Inferior parietal cortex (tissue), 1 donor: ENCODE results near the gene ANGEL2.
"Not testable (repeated sequence)": the region's sequence is repeated elsewhere in the genome, so short reads cannot be mapped to it uniquely, and the experiment has no call there.

Experiments used
- DNase-seq: peaks from one replicate; pipeline ENCODE4 v3.0.0-alpha.2; 2016; ENCODE audit errors: extremely low spot score

ANGEL2 gene

DNA sequence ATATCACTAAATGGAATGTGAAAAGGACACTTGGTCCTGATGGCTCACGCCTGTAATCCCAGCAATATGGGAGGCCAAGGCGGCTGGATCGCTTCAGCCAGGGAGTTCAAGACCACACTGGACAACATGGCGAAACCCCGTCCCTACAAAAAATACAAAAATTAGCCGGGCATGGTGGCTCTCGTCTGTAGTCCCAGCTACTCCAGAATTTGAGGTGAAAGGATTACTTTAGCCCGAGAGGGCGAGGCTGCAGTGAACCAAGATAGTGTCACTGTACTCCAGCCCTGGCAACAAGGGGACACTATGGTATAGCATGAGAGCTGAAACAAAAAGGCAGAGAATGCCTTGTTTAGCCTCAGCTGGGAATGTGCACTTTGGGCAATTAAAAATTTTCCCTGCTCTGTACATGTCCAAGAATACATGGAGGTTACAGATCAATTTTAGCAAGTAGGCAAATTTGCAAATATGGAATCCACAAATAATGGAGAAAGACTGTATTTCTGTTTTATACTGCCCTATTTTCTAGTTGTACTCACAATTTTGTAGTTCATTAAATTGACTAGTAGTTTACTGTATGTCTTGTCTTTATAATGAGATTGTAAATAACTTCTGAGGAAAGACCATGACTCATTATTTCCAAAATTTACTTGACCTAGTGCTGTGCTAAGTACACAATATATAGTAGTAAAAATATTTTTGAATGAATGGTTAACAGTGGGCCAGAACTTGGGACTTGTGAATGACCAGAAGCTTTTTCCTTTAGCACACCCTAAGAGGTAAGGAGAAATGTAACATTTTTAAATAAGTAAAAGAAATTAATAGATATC lies 2.0 kb upstream of the ANGEL2 start:
- DNase-seq: no peak

DNA sequence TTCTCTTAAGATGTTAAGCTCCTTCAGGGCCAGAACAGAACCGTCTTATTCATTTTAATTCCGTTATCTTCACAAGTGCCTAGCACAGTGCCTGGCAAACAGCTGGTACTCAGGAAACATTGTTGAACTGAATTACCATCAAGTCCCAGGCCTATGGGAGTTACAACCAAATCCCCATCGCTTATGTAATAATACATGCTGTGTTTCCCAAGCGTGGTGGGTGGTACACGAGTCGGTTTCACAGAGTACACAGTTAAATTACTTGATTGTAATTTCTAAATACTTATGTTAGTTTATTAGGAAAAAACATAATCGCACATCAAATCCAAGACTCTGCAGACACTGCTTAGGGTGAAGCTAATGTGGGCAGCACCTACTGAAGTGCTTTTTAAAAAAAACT lies 1.0 kb downstream of the ANGEL2 start:
- no peak for DNase-seq

DNA sequence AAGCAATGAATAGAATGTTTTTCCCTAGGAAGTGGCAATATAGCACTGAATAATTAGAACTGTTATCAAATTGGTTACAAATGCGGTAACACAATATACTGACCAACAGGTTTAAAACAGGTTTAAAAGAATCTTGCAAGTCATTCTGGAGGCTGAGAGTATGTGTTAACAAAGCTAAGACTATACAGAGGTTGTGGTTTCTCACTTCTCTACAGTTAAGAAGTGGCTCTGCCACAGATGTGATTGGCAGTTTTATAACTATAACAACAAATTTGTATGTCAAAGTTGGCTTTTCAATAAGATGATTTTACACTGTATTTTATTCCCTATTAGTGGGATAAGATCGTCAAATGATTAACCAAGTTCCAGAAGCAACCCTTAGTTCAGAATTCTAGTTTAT lies 7.1 kb downstream of the ANGEL2 start:
- no peak for DNase-seq

DNA sequence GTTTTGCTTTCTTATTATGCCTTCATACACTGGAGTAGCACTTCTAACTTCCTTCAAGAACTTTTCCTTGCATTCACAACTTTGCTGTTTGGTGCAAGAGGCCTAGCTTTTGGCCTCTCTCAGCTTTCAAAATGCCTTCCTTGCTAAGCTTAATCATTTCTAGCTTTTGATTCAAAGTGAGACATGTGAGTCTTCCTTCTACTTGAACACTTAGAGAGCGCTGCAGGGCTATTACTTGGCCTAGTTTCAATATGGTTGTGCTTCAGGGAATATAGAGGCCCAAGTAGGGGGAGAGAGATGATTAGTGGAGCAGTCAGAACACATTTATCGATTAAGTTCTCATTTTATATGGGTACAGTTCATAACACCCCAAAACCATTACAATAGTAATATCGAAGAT lies 12.4 kb downstream of the ANGEL2 start:
- no peak for DNase-seq

DNA sequence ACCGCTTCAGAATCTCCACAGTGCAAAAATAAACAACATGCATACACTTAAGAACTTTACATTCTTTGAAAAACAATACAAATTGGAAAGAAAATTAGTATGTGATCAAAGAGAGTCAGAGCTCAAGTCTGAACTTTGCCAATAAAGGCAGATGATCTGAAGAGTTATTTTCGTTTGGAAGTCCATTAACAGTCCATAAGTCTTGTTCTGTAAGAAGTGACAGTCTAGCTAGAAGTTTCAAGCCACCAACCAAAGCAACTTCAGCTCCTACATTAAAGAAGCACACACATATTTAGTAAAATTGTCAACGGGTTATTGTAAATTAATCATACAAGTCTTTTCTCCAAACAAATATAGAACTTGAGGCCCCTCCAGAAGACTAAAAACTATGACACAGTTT lies 20.7 kb downstream of the ANGEL2 start:
- DNase-seq: no peak

DNA sequence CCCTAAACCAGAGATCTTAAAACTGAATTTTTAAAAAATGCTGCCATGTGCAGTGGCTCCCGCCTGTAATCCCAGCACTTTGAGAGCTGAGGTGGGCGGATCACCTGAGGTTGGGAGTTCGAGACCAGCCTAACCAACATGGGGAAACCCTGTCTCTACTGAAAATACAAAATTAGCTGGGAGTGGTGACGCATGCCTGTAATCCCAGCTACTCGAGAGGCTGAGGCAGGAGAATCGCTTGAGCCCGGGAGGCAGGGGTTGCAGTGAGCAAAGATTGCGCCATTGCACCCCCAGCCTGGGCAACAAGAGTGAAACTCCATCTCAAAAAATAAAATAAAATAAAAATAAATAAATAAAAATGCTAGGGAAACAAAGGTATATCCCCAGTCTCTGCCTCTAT lies 21.7 kb downstream of the ANGEL2 start:
- not testable (repeated sequence) for DNase-seq

DNA sequence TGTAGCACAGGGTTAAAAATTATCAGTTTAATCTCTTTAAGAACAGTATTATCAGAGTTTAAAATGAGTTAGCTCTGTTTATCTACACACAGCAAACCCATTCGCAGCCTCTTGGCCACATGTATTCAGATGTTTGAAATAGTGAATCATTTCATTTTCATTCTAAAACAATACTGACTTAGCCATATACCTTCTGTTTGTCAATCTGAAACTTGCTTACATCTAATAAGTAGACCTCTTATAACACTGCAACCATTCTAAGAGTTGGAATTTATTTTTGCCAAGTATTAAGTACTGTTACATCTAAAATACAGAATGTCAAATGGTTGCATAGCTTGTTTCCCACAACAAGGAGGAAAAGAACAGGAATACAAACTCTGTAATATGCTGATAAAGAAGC lies 25.4 kb downstream of the ANGEL2 start:
- no peak for DNase-seq

DNA sequence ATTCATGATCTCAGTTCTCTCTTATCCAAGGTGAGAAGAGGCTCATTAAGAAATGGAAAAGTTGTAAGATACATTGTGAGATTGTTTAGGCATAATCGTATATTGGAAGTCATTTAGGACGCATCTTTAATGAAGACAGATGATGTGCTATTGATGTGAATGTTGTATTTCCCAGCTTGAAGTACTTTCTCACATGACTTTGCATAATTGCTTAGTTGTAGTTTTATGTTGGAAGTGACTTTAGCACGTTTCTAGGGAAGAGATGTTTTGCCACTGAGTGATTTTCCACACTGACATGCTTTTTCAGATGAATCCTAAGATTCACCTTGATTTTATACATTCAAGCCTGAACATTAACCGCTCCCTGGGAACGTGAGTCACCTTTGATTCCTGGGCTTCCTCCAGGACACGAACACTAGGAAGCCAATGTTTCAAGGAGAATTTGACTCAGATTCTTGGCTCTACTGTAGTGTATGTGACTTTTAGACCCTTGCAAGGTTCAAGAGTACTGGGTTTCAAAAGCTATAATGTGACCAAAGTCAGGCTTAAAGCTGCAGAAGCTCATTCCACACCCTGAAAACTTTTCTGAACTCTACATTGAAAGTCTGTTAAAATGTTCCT lies 27.9 kb downstream of the ANGEL2 start:
- DNase-seq: no peak

DNA sequence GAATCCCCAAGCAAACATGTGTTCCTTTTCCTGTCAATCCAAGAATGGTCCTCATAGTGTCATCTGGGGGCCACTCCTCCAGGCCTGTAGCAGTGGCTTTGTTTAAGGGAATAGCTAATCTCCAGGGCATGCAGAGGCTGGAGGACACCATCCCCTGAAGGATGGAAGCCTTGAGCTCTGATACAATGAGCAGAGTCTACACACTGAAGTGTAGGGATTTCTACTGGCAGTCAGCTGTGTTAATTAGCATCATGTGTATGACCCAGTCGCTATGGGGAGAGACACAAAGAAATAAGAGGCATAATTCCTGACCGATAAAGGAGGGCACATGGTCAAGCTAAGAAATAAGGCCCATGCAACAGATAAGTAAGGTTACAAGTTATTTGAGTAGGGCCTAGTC lies 29.1 kb downstream of the ANGEL2 start:
- no peak for DNase-seq

DNA sequence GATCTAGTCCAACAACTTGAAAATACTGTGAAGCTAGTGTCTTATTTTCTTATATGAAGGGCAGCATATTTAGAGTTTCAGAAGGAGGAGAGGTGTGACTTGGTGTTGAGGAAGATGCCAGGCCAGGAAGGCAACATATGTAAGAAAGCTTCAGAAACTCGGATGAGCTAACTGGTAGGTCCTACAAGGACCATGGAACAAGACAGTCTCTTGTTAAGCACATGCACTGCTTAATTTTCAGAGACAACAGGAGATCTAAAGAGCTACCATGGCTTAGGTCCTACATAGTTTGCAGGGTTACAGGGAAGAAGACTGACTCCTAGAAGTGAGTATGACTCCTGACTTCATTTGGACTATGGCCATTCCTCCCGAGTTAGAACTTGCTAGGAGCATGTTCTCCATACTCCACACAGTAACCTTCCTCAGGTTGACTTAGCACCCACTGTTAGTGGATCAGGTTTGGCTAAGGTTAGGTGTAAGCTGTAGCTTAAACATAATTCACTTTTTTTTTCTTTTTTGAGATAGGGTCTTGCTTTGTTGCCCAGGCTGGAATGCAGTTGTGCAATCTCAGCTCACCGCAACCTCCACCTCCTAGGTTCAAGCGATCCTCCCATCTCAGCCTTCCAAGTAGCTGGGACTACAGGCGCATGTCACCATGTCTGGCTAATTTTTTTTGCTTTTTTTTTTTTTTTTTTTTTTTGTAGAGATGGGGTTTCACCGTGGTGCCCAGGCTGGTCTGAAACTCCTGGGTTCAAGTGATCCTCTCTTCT lies 31.0 kb downstream of the ANGEL2 start:
- no peak for DNase-seq

DNA sequence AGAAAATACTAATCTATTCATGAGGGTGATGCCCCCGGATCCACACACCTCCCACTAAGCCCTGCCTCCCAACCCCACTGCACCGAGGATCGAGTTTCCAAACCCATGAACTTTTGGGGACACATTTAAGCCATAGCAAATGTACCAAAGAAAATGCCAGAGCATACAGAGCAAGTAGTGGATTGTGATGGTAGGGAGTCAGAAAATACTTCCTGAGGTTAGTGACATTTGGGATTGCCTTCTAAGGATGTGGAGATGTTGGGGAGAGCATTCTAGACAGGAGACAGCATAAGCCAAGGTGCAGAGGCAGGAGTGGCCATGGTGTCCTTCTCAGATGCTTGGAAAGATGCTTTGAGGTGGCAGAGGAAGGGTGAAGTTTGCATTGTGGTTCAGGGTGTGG lies 32.2 kb downstream of the ANGEL2 start:
- DNase-seq: no peak

DNA sequence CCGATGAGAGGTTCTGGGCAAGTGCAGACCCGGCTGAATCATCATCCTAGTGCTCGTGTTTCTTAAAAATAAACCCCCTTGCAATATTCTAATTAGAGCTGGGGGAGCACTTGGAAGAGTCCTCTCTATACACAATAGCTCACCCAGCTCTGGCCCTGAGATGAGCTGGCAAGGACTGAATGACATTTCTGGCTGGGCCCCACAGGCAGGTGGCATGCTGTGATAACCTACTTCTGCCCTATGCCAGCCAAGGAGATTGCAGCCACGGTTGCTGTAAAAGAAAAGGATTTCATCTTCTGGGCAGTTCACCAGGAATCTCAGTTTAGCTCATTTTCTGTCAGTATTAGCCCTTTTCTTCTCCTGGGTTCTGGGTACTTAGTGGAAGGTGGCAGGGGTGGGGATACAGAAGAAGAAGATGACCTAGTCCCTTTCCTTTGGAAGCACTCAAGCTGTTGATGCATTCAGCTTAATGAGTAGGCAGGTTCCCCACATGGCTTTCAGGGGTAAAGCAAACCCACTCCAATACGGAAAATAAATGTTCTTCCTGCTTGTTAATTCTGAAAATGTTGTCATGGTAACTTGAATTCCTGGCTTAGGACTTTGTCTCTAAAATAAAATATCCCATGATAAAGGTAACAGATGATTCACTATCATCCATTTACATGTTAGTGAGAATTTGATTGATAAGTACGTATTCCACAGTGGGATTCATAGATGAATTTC lies 33.1 kb downstream of the ANGEL2 start:
- DNase-seq: no peak

DNA sequence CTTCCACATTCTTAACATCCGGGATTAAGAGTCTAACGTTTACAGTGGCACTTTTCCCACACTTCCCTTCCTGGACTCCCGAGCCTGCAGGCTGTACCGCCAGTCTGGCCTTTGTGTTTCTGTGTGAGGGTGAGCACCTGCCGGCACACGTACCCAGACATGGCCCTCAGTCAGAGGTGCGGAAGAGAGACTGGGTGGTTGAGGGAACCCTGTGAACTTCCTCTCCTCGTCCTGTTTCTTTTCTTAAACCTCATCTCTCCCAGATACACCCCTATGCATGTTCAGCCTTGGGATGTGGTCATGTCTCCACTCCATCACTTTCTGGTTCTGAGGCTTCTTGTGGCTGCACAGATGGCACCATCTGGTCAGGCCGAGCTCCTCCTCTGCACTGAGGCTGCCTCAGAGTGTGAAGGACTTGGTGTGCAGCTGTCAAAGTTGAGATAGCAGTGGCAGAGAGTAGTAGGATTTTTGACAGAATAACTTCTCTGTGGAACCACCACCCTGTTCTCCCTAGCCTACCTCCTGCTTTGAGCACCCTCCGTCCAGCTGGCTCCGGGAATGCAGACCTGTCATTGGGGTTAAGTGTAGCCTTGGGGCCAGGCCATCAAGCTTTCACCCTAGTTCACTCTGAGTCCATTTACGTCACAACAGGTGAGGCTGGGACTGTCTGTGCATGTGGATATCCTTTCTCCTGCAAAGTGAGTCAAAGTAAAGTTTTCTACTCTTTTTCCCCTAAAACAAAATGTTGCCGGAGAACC lies 33.9 kb downstream of the ANGEL2 start:
- DNase-seq: no peak

DNA sequence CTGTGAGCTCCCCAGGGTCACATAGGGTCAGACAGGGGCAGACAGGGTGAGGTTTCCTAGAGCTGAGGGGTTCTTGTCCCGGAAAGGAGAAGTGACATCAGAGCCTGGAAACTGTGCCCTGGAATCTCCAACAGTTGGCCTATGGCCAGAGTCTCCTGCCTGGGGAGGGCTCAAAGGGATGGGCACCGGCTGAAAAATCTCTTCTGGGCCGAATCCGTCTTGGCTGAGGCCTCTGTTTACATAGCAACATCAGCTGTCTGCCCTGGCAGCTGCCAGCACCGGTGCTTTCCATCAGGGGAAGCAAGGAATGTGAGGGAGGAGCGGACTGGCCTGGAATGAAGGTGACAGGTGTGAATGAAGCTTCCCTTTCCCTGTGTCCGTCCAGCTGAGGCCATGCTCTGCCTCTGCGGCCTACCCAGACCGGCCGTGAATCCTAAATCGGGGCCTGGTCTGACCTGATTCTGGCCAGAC lies 34.6 kb downstream of the ANGEL2 start:
- no peak for DNase-seq

DNA sequence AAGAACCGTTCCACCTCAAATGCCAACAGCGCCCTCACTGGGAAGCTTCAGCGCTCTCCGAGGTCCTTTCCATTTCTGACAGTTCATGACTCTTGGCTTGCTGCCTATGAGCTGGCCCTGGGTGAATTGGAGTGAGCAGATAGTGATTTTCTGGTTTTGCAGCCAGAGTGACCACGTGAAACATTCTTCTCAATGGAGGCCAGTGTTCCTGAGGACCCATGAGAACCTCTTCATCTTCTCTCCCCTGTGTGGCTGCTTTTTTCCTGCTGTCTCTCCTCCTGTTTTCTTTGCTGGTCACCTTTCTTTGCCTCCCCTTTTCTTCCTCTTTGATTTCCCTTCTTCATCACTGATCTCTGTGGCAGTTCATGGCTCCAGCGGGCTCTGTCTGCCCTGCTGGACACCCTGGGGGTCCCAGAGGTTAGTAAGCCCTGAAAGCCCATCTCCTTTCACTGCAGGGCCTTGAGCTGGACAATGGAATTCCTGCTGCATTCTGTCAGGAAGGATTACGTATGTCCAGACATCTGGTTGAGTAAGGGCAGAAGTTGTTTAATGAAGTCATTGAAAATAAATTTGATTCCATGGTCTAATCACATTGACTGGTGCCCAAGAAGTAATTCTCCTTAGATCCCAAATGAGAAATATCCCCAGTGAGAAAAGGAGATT lies 35.4 kb downstream of the ANGEL2 start:
- no peak for DNase-seq

DNA sequence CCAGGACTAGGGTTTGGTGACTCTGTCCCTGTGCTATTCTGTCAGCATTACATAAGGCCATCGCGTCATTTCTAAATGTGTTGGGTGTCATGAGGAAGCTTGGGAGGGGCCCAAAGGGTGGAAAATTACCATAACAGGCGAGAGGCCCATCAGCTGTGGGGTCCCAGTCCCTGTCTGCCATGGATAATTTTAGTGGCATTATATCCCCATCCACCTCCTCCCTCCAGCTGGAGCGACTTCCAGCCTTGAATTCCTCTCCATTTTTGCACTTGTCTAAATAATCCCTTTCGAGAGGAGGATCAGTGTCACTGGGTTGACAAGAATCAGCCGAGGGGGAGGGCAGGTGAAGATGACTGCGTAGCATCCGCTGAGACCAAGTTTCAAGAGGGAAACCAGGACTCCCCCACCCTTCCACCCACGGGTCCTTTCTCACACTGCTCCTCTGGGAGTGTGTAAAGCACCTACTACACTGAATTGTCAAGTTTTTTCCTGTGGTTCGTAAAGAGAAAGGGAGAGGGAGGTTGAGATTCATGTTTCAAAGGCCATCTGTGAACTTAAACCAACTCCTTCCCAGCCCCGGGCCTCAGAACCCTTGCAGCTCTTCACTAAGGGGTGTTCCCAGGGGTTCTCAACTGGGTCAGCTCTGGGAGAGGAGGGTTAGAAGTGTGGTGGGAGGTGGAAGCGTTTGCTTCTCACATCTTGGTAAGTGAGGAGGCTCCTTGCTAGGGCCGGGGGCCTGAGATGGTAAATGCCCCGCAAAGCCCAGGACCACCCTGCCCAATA lies 36.1 kb downstream of the ANGEL2 start:
- no peak for DNase-seq

DNA sequence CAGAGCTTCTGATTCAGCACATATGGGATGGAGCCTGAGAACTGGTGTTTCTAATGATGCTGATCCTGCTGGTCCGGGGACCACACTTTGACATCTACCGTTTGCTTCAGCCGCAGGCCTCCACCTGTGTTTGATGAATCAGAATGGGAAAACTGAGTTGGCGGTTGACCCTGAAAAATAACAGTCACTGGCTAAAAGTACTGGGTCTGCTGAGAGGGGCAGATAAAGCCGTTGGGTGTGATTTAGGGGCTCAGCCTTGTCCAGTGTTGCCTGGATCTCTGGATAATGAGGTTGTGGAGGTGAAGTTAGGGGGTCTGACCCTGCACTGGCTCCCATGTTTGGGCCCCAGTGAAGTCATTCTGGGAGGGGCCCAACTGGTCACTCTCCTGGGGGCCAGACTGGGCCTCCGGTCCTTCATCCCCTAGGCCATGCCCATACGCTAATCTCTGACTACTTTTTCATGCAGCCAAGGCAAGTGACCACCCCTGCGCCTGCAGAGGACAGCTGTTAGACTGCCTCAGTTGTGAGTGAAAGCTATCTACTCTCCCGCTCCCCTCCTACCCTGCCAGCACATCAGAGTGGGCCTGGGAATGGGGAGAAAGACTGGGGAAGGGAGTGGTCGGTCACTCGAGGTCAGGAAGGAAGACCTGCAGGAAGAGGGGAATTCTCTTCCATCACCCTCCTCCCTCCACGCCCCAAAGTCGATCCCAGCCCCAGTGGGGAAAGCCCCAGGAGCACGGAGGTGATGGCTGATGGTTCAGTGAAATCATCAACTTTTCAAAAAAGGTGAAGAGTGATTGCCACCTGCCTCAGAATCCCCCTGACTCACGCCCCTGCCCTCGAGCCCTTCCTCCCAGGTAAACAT lies 37.7 kb downstream of the ANGEL2 start:
- no peak for DNase-seq

DNA sequence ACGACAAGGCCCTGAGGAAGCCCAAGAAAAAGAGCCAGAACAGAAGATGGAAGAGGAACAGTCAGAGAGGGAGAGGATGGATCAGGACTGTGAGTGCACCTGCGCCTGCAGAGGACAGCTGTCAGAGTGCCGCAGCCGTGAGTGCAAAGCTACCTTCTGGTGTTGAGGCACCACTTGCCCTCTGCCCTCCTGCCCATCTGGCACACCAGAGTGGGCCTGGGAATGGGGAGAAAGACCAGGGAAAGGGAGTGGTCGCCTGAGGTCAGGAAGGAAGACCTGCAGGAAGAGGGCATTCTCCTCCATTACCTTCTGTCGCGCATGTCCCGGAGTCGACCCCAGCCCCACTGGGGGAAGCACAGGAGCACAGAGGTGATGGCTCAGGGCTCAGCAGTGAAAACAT lies 39.1 kb downstream of the ANGEL2 start:
- DNase-seq: no peak
